Loucy (cell line): ENCODE measurements around the gene VWA5B1.
A peak's percentile ranks its signal among the peaks of the same experiment; 100 is the strongest.

Source experiments
- H2AFZ ChIP-seq: fragments of 200-600 bp; sonication (generic); 2 replicates; pipeline ENCODE4 v1.6.0; 2016; ENCODE audit warnings: antibody characterized with exemption, mild to moderate bottlenecking, low read length, moderate library complexity
- H3F3A ChIP-seq: fragments of 200-600 bp; 2 replicates; pipeline ENCODE4 v1.6.0; 2016; ENCODE audit warnings: antibody characterized with exemption, low read depth, mild to moderate bottlenecking
- H3K27me3 ChIP-seq: fragments of 200-600 bp; sonication (generic); 2 replicates; pipeline ENCODE4 v1.6.1; 2014; ENCODE audit warnings: low read length, mild to moderate bottlenecking; ENCODE audit not compliant: insufficient read depth, poor library complexity, severe bottlenecking
- H3K36me3 ChIP-seq: fragments of 200-600 bp; sonication (generic); 2 replicates; pipeline ENCODE4 v1.6.1; 2016; ENCODE audit warnings: low read length; ENCODE audit not compliant: insufficient read depth
- H3K4me1 ChIP-seq: fragments of 200-600 bp; sonication (generic); 2 replicates; pipeline ENCODE4 v1.5.1; 2014; ENCODE audit warnings: low read length, mild to moderate bottlenecking; ENCODE audit not compliant: insufficient read depth, poor library complexity, severe bottlenecking
- H3K4me2 ChIP-seq: fragments of 200-600 bp; sonication (generic); 2 replicates; pipeline ENCODE4 v1.6.0; 2014; ENCODE audit warnings: antibody characterized with exemption, low read length, low read depth, mild to moderate bottlenecking; ENCODE audit not compliant: poor library complexity, severe bottlenecking
- H3K4me3 ChIP-seq: fragments of 200-600 bp; sonication (generic); 2 replicates; pipeline ENCODE4 v1.5.1; 2014; ENCODE audit warnings: low read length, mild to moderate bottlenecking, mixed read lengths; ENCODE audit not compliant: poor library complexity, severe bottlenecking
- H3K79me2 ChIP-seq: fragments of 200-600 bp; sonication (generic); 2 replicates; pipeline ENCODE4 v1.6.1; 2014; ENCODE audit warnings: low read length; ENCODE audit not compliant: insufficient read depth
- H3K9ac ChIP-seq: fragments of 200-600 bp; sonication (generic); 2 replicates; pipeline ENCODE4 v1.6.0; 2014; ENCODE audit warnings: mild to moderate bottlenecking, low read depth, low read length, moderate library complexity; ENCODE audit not compliant: poor library complexity, severe bottlenecking
- H3K9me2 ChIP-seq: fragments of 200-600 bp; sonication (generic); replicated peaks from 2 replicates; pipeline ENCODE4 v1.6.1; 2016; ENCODE audit warnings: low read depth, low read length, mixed read lengths
- H3K9me3 ChIP-seq: fragments of 200-600 bp; sonication (generic); 2 replicates; pipeline ENCODE4 v1.6.1; 2014; ENCODE audit warnings: mild to moderate bottlenecking, antibody characterized with exemption, low read length, low read depth; ENCODE audit not compliant: insufficient read depth
- H4K20me1 ChIP-seq: fragments of 200-600 bp; sonication (generic); 2 replicates; pipeline ENCODE4 v1.6.0; 2014; ENCODE audit warnings: antibody characterized with exemption, low read length, mild to moderate bottlenecking; ENCODE audit not compliant: insufficient read depth, poor library complexity, severe bottlenecking
- EZH2phosphoT487 ChIP-seq: fragments of 200-600 bp; IDR thresholded peaks from 2 replicates; pipeline ENCODE4 v1.6.1; 2018; ENCODE audit warnings: antibody characterized with exemption, mild to moderate bottlenecking, moderate library complexity, borderline replicate concordance
- TF ChIP-seq, protein P1 (sequence below): fragments of 200-600 bp; sonication (generic); conservative IDR thresholded peaks from 2 replicates; pipeline ENCODE4 v1.5.1; 2014; ENCODE audit warnings: mild to moderate bottlenecking, antibody characterized with exemption, low read length

The VWA5B1 gene, protein sequence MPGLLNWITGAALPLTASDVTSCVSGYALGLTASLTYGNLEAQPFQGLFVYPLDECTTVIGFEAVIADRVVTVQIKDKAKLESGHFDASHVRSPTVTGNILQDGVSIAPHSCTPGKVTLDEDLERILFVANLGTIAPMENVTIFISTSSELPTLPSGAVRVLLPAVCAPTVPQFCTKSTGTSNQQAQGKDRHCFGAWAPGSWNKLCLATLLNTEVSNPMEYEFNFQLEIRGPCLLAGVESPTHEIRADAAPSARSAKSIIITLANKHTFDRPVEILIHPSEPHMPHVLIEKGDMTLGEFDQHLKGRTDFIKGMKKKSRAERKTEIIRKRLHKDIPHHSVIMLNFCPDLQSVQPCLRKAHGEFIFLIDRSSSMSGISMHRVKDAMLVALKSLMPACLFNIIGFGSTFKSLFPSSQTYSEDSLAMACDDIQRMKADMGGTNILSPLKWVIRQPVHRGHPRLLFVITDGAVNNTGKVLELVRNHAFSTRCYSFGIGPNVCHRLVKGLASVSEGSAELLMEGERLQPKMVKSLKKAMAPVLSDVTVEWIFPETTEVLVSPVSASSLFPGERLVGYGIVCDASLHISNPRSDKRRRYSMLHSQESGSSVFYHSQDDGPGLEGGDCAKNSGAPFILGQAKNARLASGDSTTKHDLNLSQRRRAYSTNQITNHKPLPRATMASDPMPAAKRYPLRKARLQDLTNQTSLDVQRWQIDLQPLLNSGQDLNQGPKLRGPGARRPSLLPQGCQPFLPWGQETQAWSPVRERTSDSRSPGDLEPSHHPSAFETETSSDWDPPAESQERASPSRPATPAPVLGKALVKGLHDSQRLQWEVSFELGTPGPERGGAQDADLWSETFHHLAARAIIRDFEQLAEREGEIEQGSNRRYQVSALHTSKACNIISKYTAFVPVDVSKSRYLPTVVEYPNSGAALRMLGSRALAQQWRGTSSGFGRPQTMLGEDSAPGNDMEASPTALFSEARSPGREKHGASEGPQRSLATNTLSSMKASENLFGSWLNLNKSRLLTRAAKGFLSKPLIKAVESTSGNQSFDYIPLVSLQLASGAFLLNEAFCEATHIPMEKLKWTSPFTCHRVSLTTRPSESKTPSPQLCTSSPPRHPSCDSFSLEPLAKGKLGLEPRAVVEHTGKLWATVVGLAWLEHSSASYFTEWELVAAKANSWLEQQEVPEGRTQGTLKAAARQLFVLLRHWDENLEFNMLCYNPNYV

GRCh38 chr1:20290624-20291597 is at the start of gene VWA5B1:
Gene VWA5B1 (plus strand): TSS chr1:20290875. CDS start chr1:20310602, 19,727 bp downstream.
- Histone ChIP-seq H3K4me1 (no peaks in the 10 kb centered on the region), H3K4me2 (no peak within 1 kb of the TSS), H3K9me3 (no peaks in the 10 kb centered on the region), H3F3A (no peaks in the 10 kb centered on the region), H3K9ac (no peak within 1 kb of the TSS), H2AFZ (no peak within 1 kb of the TSS), H3K4me3 (no peak within 1 kb of the TSS), H3K27me3 (no peaks in the 10 kb centered on the region), H3K36me3 (no peaks in the 10 kb centered on the region), H4K20me1 (no peaks in the 10 kb centered on the region), H3K9me2 (no peaks in the 10 kb centered on the region), H3K79me2 (no peaks in the 10 kb centered on the region)
- TF ChIP-seq, protein P1, sequence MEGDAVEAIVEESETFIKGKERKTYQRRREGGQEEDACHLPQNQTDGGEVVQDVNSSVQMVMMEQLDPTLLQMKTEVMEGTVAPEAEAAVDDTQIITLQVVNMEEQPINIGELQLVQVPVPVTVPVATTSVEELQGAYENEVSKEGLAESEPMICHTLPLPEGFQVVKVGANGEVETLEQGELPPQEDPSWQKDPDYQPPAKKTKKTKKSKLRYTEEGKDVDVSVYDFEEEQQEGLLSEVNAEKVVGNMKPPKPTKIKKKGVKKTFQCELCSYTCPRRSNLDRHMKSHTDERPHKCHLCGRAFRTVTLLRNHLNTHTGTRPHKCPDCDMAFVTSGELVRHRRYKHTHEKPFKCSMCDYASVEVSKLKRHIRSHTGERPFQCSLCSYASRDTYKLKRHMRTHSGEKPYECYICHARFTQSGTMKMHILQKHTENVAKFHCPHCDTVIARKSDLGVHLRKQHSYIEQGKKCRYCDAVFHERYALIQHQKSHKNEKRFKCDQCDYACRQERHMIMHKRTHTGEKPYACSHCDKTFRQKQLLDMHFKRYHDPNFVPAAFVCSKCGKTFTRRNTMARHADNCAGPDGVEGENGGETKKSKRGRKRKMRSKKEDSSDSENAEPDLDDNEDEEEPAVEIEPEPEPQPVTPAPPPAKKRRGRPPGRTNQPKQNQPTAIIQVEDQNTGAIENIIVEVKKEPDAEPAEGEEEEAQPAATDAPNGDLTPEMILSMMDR: no peak
- TF ChIP-seq EZH2phosphoT487: no peak

DNA sequence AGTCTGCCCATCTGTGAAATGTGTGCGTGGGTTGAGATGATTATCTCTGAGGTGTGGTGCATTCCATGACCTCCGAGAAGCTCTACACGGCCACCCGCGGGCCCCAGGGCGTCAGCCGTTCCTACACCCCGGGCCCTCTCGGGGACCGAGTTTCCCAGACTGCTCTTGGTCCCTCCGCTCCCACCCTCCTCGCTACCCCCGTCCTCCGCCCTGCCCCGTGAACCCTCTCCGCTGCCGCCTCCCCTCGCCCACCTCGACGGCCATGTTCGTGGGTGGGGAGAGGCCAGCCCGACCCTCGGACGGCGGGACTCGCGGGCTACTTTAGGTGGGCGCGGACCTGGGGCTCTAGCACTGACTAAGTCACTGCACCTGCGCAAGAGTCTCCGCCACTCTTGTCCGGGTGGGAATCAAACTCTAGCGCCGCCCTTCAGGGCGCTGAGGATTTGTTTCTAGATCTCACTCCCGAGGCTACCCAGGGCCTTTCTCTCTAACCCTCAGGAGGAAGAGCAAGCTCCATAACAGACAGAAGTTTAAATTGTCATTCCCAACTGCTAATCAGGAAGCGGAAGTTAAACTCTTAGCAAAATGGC is 47.7 kb upstream of the VWA5B1 start:
- H3K4me1 ChIP-seq: no peaks in the 10 kb centered on the region
- H2AFZ ChIP-seq: no peak overlapping the region
- H3K9me3 ChIP-seq: no peaks in the 10 kb centered on the region
- H3F3A ChIP-seq: no peaks in the 10 kb centered on the region
- H3K79me2 ChIP-seq: no peaks in the 10 kb centered on the region
- H3K4me2 ChIP-seq: no peak overlapping the region
- no peaks in the 10 kb centered on the region for H4K20me1 ChIP-seq
- no peak overlapping the region for H3K4me3 ChIP-seq
- H3K9me2 ChIP-seq: no peaks in the 10 kb centered on the region
- no peaks in the 10 kb centered on the region for H3K36me3 ChIP-seq
- no peak overlapping the region for H3K9ac ChIP-seq
- TF ChIP-seq, protein P1: 0 out of 2 replicates have a peak, but pooled peaks have one; percentile 25
- TF ChIP-seq EZH2phosphoT487: no peak
- H3K27me3 ChIP-seq: no peaks in the 10 kb centered on the region
